ENCODE data around the gene CYB561D2. TPM values are rescaled to one million over a fixed set of nuclear protein-coding genes. Genes with fewer than 3 reads are reported as not detected.

CYB561D2 gene
- total and polyA plus RNA-seq, 9 of the 15 experiments (the other 6 are each of a cell fraction or from before 2014, with no cell fraction given): 4.2 to 16.6 (median 9.4) TPM

GRCh38 chr3:50358911-50359759 lies 8.5 kb downstream of the CYB561D2 start, which contains the start of gene TMEM115 (continued):
- TF ChIP-seq PHTF2 (CRISPR knock-in tag; IDR thresholded peaks at IDR 0.05) (no peak), NCOA1 (IDR thresholded peaks at IDR 0.05; ENCODE audit: low read depth) (no peak), RBM15 (IDR thresholded peaks at IDR 0.05; ENCODE audit: insufficient read depth, low read length) (no peak), E4F1 (CRISPR knock-in tag; IDR thresholded peaks at IDR 0.05; ENCODE audit: borderline replicate concordance) (no peak), ZNF174 (CRISPR knock-in tag; IDR thresholded peaks at IDR 0.05) (no peak), MBD2 (IDR thresholded peaks at IDR 0.05; ENCODE audit: borderline replicate concordance, low read depth) (peak; percentile 97), MTA1 (IDR thresholded peaks at IDR 0.05; ENCODE audit: borderline replicate concordance) (peak; percentile 23; the same call in 1 of the 2 replicates), RBM17 (IDR thresholded peaks at IDR 0.05; ENCODE audit: borderline replicate concordance, low read depth, low read length) (no peak), PHB2 (IDR thresholded peaks at IDR 0.05; ENCODE audit: low read depth) (no peak), BRD9 (IDR thresholded peaks at IDR 0.05; ENCODE audit: low read depth, partially characterized antibody) (no peak), E2F5 (CRISPR knock-in tag; IDR thresholded peaks at IDR 0.05) (no peak), DEAF1 (CRISPR knock-in tag; IDR thresholded peaks at IDR 0.05) (no peak), SNAPC5 (CRISPR knock-in tag; IDR thresholded peaks at IDR 0.05) (no peak), GTF2E2 (tag; IDR thresholded peaks at IDR 0.05) (no peak), BDP1 (IDR thresholded peaks at IDR 0.05; ENCODE audit: insufficient read depth, insufficient read length) (no peak), ZNF384 (IDR thresholded peaks at IDR 0.05; ENCODE audit: low read depth, low read length) (no peak), CBX5 (IDR thresholded peaks at IDR 0.05; ENCODE audit: borderline replicate concordance, low read depth) (no peak), CBX1 (IDR thresholded peaks at IDR 0.05; ENCODE audit: low read depth) (no peak), BCLAF1 (IDR thresholded peaks at IDR 0.05; ENCODE audit: borderline replicate concordance in 1 of 2, control insufficient read depth in 1 of 2, low read depth in 2 of 2, low read length in 1 of 2) (no peak), U2AF2 (optimal IDR thresholded peaks at IDR 0.05; ENCODE audit: low read depth, low read length) (no peak), EP300 (IDR thresholded peaks at IDR 0.05; ENCODE audit: low read length) (no peak)
